Superior temporal gyrus (tissue), 1 donor: ENCODE data around the gene WBP1L.

Experiments
- DNase-seq: peaks from one replicate; pipeline ENCODE4 v3.0.0-alpha.2; 2016; ENCODE audit errors: extremely low spot score

WBP1L gene

DNA sequence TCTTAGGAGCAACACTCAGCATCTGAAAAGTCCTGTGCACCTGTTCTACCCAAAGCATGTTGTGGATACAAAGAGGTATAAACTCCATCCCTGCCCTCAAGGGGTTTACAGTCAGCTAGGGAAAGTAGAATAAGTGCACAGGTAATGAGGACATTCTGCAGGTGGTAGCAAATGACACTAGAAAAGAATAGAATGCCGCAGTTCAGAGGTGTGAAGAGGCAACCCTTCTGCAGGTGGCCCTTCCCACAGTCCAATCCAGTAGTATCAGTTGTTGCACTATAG, 36.7 kb downstream of the WBP1L start:
- no peak for DNase-seq

DNA sequence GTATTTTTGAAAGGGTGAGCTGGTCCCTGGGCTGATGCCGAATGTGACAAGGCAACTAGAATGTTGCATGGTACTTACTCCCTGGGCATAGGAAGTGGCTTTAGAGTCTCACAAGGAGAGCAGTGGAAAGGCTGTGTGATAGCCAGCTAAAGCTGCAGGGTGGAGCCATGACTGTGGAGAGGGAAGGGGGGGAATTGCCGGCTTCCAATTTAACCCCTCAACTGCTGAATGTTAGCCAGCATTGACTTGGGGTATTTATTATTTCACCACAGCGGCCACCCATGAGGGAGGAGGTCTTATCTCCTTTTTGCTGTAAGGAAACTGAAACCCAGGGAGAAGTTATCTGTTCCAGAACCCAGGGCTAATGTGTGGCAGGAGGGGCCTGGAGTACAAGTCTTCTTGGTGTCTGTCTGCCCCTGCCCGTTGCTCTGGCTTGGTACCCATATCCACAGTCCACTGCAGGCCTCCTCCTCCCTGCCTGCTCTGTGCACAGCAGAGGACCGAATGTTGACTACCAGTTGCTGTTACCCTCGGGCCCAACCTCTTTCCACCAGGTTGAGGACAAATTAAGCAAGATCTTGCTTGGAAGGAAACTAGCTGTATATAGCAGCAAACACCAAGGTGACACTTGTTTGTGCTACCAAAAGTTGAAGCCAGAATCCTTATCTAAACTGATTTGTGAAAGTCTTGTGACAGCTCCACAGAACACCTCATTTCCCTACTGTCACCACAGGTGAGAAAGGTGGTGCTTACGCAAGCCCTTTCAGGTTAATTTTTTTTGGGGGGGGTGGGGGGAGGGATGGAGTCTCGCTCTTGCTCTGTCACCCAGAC, 37.6 kb downstream of the WBP1L start:
- DNase-seq = no peak

GRCh38 chr10:102781921-102782557, 38.3 kb downstream of the WBP1L start:
- DNase-seq = no peak

DNA sequence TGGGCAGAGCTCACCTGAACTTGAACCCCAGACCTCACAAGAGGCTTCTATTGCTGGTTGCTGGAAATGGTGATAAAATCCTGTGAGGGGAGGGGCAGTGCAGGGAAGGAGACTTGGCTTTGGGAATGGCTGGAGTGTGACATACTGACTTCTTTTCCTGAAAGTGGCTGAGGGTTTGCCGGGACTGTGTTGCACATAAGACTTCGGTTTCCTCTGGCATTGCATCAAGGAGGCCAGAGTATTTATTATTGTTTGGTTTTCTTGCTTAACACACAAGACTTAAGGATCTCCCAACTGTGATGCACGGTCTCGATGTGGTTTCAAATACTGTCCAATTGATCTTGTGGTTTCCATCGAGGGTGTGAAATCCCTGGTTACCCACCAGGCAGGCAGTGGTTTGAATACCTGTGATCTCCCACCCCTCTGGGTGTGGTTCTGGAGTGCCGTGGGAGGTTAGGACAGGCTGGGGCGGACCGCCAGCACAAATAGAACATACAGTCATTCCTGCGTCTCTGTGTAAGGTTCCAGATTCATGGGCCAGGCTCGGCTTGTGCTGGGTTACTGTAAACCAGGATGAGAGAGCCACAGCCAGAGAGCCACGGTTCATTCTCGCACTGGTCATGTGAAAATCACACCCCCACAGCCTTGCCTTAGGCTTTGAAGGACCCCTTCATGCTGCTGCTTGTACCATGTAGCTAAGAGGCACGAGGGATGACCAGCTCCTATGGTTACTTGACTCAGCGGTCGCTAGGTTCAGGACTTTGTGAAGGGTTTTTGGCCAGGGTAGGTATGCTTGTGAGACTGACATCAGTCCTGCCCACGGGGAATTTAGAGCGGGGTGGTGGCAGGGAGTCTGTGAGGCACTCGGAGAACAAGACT, 39.2 kb downstream of the WBP1L start:
- DNase-seq = no peak

DNA sequence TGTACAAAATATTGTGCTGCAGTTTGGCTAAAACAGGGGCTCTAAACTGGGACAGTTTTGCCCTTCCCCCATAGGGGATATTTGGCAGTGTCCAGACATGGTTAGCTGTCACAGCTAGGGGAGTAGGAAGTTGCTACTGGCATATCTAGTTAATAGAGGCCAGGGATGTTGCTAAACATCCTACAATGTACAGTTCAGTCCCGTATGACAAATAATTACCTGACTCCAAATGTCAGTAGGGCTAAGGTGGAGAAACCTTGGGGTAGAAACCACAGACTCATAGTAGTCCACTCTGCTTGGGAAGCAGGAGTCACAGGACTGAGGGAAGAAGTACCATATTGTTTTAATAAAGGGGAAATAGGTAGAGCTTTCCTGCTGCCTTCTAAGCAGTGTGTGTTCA, 39.8 kb downstream of the WBP1L start:
- DNase-seq = no peak

DNA sequence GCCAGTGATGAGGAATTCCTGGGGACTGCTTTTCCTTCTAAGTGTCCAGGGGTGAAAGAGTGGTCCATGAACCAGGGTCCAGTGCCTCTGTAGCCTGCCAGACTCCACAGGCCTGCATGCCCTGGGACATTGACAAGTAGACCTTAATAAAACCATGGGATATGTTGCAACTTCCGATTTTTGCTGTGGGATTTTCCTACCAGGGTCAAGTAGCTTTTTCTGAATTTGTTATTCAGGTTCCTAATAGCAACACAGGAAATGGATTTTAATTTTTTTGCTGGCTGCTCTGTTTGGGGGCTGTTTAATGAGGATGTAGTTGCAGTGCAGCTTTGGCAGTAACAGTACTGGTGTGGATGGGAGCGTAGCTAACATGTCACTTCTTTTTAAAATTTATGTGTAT, 42.1 kb downstream of the WBP1L start:
- DNase-seq = no peak

- no peak for DNase-seq
These were observed 48.1 kb downstream of the WBP1L start for GRCh38 chr10:102791754-102792395.

DNA sequence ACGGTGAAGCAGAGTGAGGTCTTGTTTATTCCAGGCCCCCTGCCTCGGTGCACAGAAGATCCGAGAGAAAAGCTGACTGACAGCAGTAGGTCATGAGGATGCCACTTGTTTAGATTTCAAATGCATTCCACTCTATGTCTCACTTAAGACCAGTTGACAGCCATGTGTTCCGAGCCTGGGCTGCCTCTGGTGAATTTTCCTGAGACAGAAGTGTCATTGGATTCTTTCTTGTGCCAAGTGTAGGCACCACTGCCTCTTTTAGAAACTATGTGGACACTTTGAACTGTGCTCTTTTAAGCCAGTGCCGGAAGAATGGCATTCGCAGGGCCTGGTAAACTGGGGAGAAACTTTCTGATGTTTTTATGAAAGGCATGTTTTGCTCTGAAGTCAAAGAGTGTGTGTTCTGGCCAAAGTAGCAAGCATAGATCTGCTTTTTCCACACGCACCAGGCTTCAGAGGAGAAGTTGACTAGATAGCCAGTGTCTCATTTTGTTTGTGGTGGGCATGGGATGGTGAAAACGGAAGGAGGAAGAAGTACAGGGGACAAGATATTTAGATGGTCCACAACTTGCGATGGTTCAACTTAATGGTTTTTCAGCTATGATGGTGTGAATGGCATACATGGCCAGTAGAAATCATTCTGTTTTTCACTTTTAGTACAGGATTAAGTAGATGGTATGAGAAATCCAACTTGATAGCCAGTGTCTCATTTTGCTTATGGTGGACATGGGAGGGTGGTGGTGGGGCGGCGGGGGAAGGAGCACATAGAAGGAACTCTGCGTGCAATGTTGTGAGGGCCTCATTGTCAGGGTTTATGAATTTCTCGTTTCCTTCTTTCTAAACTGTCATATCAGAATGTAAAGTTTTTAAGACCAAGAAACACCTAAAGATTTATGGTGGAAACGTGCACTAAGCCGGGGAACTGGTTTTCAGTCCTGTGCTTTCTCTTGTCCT, 52.0 kb downstream of the WBP1L start:
- no peak for DNase-seq

DNA sequence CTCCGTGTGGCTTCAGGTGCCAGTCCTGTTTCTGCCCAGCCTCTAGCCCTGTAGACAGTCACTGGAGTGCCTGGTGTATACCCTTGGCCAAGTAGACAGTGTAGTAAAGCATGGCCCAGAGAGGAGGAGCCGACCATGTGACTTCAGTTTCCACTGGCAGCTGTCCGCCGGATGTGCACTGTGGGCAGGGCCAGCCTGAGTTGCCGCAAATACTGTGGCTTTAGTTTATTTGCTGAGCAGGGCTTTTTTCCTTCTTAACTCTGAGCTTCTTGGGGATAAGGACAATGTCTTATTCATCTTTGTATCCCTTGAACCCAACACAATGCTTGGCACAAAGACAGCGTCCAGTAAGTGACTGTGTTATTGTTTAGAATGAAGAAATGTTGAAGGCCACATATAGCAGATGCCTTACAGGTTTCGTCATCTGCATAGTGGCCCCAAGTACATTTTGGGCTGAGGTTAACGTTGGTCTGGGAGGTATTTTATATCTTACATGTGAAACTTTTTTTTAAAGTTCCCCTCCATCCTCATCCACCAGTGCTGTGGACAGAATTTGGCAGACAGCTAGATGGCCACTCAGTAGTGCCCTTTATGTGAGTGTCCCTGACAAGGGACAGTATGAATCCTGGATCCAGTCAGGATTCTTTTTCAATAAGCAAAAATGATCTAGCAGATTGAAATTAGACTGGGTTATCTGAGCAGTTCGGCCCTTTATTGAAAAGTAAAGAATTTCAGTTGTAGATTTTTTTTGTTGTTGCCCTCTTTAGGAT, 52.8 kb downstream of the WBP1L start:
- DNase-seq = peak; percentile 73

- no peak for DNase-seq
These were observed 56.1 kb downstream of the WBP1L start for GRCh38 chr10:102799691-102800471.

DNA sequence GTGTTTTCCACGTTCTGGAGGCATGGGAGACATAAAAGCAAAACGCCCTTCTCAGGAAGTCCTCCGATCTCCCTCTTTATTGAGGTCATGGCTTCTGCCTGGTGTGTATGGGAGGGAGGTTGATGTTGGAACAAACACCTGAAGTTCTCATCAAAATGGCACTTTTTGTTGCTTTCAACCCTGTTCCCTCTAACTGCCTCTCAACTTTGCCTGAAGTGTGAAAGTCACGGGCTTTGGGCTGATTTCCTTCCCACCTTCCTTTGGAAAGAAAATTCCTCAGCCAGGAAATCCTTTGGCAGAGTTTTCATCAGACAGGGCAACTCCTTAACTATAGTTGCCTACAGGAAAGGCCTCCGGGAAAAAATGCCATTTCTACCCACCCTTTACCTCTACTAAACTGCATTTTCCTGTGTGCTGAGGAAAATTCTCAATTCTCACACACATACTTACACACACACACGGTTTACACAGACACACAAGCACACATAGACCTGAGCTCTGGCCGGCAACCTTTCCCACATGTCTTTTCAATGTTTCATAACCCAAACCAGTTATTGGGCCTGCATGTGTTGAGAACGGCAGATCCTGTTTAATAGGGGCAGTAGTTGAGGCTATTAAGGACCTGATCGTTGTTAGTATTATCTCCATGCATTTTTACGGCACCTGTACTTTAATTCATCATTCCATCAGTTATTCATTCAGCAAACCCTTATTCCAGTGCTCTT, 57.0 kb downstream of the WBP1L start:
- DNase-seq = no peak

GRCh38 chr10:102801496-102801895, 57.7 kb downstream of the WBP1L start:
- no peak for DNase-seq

DNA sequence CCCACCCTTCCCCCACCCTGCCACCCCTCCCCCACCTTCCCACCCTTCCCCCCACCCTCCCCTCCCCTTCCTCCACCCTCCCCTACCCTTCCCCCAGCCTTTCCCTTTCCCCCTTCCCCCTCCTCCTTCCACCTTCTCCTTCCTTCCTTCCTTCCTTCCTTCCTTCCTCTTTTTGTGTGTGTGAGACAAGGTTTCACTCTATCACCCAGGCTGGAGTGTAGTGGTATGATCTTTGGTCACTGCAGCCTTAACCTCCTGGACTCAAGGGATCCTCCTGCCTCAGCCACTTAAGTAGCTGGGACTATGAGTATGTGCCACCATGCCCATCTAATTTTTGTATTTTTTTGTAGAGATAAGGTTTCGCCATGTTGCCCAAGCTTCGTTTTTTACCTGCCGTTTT, 58.2 kb downstream of the WBP1L start:
- DNase-seq = no peak

DNA sequence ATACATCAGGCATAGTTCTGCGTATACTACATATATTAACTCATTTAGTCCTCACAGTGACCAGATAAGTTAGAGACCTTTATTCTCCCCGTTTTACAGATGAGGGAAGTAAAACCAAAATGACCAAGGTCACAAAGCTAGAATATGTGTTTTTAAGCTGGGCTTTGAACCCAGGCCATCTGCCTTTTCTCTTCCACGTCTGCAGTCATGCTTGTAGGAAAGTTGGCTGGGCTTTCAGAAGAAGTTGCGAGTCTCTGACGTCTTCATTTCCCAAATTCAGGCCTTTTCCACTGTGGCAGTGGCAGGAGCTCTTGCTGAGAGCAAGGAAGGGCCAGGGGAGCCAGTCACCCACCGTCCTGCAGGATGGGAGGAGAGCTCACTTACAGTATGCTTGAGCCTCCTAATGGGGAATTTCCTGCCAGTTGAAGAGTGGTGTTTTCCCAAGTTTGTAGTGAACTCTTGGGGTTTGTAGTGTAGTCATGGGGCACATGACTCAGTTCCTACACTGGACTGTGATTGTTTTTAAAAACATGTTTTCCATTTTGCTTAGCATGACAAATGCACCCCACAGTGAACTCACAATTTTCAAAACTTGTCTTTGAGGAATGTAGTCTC, 59.3 kb downstream of the WBP1L start:
- no peak for DNase-seq

- no peak for DNase-seq
These were observed 60.8 kb downstream of the WBP1L start for GRCh38 chr10:102804382-102805055.

- DNase-seq = no peak
These were observed 64.6 kb downstream of the WBP1L start for GRCh38 chr10:102808380-102808779.

GRCh38 chr10:102811346-102811745, 67.6 kb downstream of the WBP1L start:
- no peak for DNase-seq
